H1 (cell line): ENCODE data around the gene SAMMSON. TPM values are rescaled to one million over a fixed set of nuclear protein-coding genes. Genes with fewer than 3 reads are reported as not detected.

Experiments
- CTCF ChIA-PET: fragments of 300-600 bp; sonication (Branson Sonifier 250); formaldehyde crosslinking; loops from one replicate; lab custom pipeline; 2021; ENCODE audit not compliant: partially characterized antibody; lab: Charles Lee
- POLR2A ChIA-PET: fragments of 300-600 bp; sonication (Branson Sonifier 250); formaldehyde crosslinking; loops from one replicate; lab custom pipeline; 2021; ENCODE audit warnings: inconsistent platforms; ENCODE audit not compliant: partially characterized antibody; lab: Charles Lee
- DNase-seq, 2 experiments: peaks; one replicate each; pipeline versions ENCODE4 v3.0.0 to v3.0.0-alpha.2; 2010 to 2022; ENCODE audit warnings: low spot score in 2 of 2, low read depth in 1 of 2, mixed read lengths in 1 of 2
- FAIRE-seq: peaks from 2 replicates; lab custom pipeline; 2011; peaks lifted over from hg19 to GRCh38; lab: Jason Lieb, UNC
- H2AFZ ChIP-seq: 2 replicates; pipeline ENCODE4 v1.8.1; 2012; ENCODE audit warnings: low read length, inconsistent platforms
- H2AK5ac ChIP-seq: 2 replicates; pipeline ENCODE4 v1.6.1; 2013; ENCODE audit warnings: low read depth, low read length
- H2BK120ac ChIP-seq: replicated peaks from 2 replicates; pipeline ENCODE3; 2013; ENCODE audit warnings: low read depth, low read length, inconsistent platforms
- H2BK12ac ChIP-seq: 2 replicates; pipeline ENCODE4 v1.6.1; 2013; ENCODE audit warnings: low read depth, low read length
- H2BK15ac ChIP-seq: 2 replicates; pipeline ENCODE4 v1.6.1; 2013; ENCODE audit warnings: low read length
- H2BK20ac ChIP-seq: 2 replicates; pipeline ENCODE4 v1.6.1; 2013; ENCODE audit warnings: low read length
- H2BK5ac ChIP-seq: 2 replicates; pipeline ENCODE4 v1.6.1; 2013; ENCODE audit warnings: low read depth, low read length
- H3K14ac ChIP-seq: 2 replicates; pipeline ENCODE4 v1.6.1; 2013; ENCODE audit warnings: inconsistent platforms; ENCODE audit not compliant: insufficient read length
- H3K18ac ChIP-seq: 2 replicates; pipeline ENCODE4 v1.6.1; 2013; ENCODE audit warnings: low read length; ENCODE audit errors: extremely low read depth
- H3K23ac ChIP-seq: 2 replicates; pipeline ENCODE4 v1.6.1; 2013; ENCODE audit warnings: inconsistent platforms; ENCODE audit not compliant: insufficient read length
- H3K23me2 ChIP-seq: 2 replicates; pipeline ENCODE4 v1.6.1; 2013; ENCODE audit warnings: low read depth, low read length
- H3K27ac ChIP-seq: 2 replicates; pipeline ENCODE4 v1.6.1; 2011; ENCODE audit warnings: low read depth, low read length, inconsistent platforms
- H3K27me3 ChIP-seq, 4 experiments: replicated peaks in 1 of 4; 1 replicate in 1 of 4; 2 replicates in 3 of 4; pipeline versions ENCODE4 v1.6.1 to v1.8.1; 2011 to 2013; ENCODE audit warnings: low read length in 3 of 4, mild to moderate bottlenecking in 3 of 4, inconsistent platforms in 2 of 4, mixed read lengths in 2 of 4, moderate library complexity in 1 of 4; ENCODE audit not compliant: control insufficient read depth in 3 of 4, insufficient read depth in 3 of 4; ENCODE audit errors: extremely low read depth in 1 of 4
- H3K36me3 ChIP-seq, 4 experiments: 2 replicates each; pipeline versions ENCODE4 v1.6.1 to v1.8.1; 2011 to 2013; ENCODE audit warnings: mild to moderate bottlenecking in 4 of 4, low read length in 3 of 4, moderate library complexity in 2 of 4, control low read depth in 1 of 4, inconsistent platforms in 1 of 4; ENCODE audit not compliant: insufficient read depth in 4 of 4, control insufficient read depth in 2 of 4
- H3K4ac ChIP-seq: replicated peaks from 2 replicates; pipeline ENCODE3; 2013; ENCODE audit warnings: low read length, low read depth, mixed read lengths, inconsistent platforms; ENCODE audit not compliant: insufficient read length
- H3K4me1 ChIP-seq, 4 experiments: replicated peaks in 1 of 4; 1 replicate in 1 of 4; 2 replicates in 3 of 4; pipeline versions ENCODE4 v1.6.1 to v1.8.1; 2011 to 2013; ENCODE audit warnings: low read length in 3 of 4, inconsistent platforms in 2 of 4, mixed read lengths in 1 of 4; ENCODE audit not compliant: insufficient read depth in 4 of 4, control insufficient read depth in 3 of 4
- H3K4me2 ChIP-seq, 2 experiments: 2 replicates each; pipeline versions ENCODE4 v1.6.1 to v1.8.1; 2011 to 2013; ENCODE audit warnings: low read depth in 2 of 2, low read length in 2 of 2, control low read depth in 1 of 2, inconsistent platforms in 1 of 2, mild to moderate bottlenecking in 1 of 2; ENCODE audit not compliant: insufficient read depth in 1 of 2
- H3K4me3 ChIP-seq, 4 experiments: fragments of 200-600, 300-600 bp in 1 of 4; sonication (generic), shearing (Covaris generic), sonication (Bioruptor Twin) in 1 of 4; 2 replicates each; pipeline versions ENCODE4 v1.5.1 to v1.8.1; 2011 to 2016; ENCODE audit warnings: low read length in 4 of 4, low read depth in 3 of 4, control low read depth in 2 of 4, inconsistent platforms in 2 of 4, mild to moderate bottlenecking in 2 of 4, mixed read lengths in 1 of 4, moderate library complexity in 1 of 4; ENCODE audit not compliant: insufficient read depth in 2 of 4; ENCODE audit errors: extremely low read depth in 1 of 4
- H3K56ac ChIP-seq: replicated peaks from 2 replicates; pipeline ENCODE3; 2013; ENCODE audit warnings: low read depth, mild to moderate bottlenecking, mixed read lengths, low read length, inconsistent platforms; ENCODE audit not compliant: insufficient read length
- H3K79me1 ChIP-seq: 2 replicates; pipeline ENCODE4 v1.6.1; 2013; ENCODE audit warnings: low read depth, low read length, control low read depth
- H3K79me2 ChIP-seq, 2 experiments: 2 replicates each; pipeline versions ENCODE4 v1.6.1 to v1.8.1; 2012 to 2013; ENCODE audit warnings: low read length in 2 of 2, mild to moderate bottlenecking in 2 of 2, inconsistent platforms in 1 of 2; ENCODE audit not compliant: insufficient read depth in 2 of 2, control insufficient read depth in 1 of 2
- H3K9ac ChIP-seq, 4 experiments: replicated peaks in 1 of 4; 1 replicate in 1 of 4; 2 replicates in 3 of 4; pipeline versions ENCODE4 v1.6.1 to v1.8.1; 2011 to 2013; ENCODE audit warnings: low read depth in 3 of 4, low read length in 3 of 4, control low read depth in 2 of 4, mild to moderate bottlenecking in 2 of 4, moderate library complexity in 2 of 4, inconsistent platforms in 1 of 4; ENCODE audit errors: extremely low read depth in 1 of 4
- H3K9me3 ChIP-seq, 2 experiments: 2 replicates each; pipeline versions ENCODE4 v1.6.1 to v1.8.1; 2012 to 2013; ENCODE audit warnings: mild to moderate bottlenecking in 2 of 2, moderate library complexity in 2 of 2, control low read depth in 1 of 2, inconsistent platforms in 1 of 2, low read depth in 1 of 2, low read length in 1 of 2, mixed read lengths in 1 of 2; ENCODE audit not compliant: insufficient read depth in 2 of 2
- H4K20me1 ChIP-seq, 2 experiments: replicated peaks in 1 of 2; 2 replicates each; pipeline versions ENCODE3 to v1.8.1; 2011 to 2013; ENCODE audit warnings: inconsistent platforms in 2 of 2, low read length in 2 of 2, mild to moderate bottlenecking in 1 of 2; ENCODE audit not compliant: insufficient read depth in 2 of 2, control insufficient read depth in 1 of 2
- H4K5ac ChIP-seq: 2 replicates; pipeline ENCODE4 v1.6.1; 2013; ENCODE audit warnings: low read length, low read depth, mixed read lengths, inconsistent platforms; ENCODE audit not compliant: insufficient read length
- H4K8ac ChIP-seq: 2 replicates; pipeline ENCODE4 v1.8.0; 2013; ENCODE audit warnings: mild to moderate bottlenecking, moderate library complexity, low read length, inconsistent platforms; ENCODE audit not compliant: insufficient read depth; ENCODE audit errors: extremely low read depth
- H4K91ac ChIP-seq: replicated peaks from 2 replicates; pipeline ENCODE3; 2013; ENCODE audit warnings: low read length, mixed read lengths, inconsistent platforms; ENCODE audit not compliant: insufficient read length
- CBX5 ChIP-seq: fragments of 300-800, 300-1000 bp; sonication (generic); IDR thresholded peaks from 2 replicates; pipeline ENCODE4 v1.7.1; 2016; ENCODE audit warnings: antibody characterized with exemption, low read length, low read depth
- CHD1 ChIP-seq: IDR thresholded peaks from 2 replicates; pipeline ENCODE4 v1.6.1; 2012; ENCODE audit warnings: low read depth, low read length, improper control_type of control experiment
- FOSL1 ChIP-seq: IDR thresholded peaks from 2 replicates; pipeline ENCODE4 v1.6.1; 2011; ENCODE audit warnings: mild to moderate bottlenecking, low read depth, low read length, moderate library complexity; ENCODE audit not compliant: insufficient read depth
- POLR2AphosphoS5 ChIP-seq: IDR thresholded peaks from 2 replicates; pipeline ENCODE4 v1.6.1; 2011; ENCODE audit warnings: low read depth, low read length
- RAD21 ChIP-seq, 2 experiments: IDR thresholded peaks in 1 of 2; conservative IDR thresholded peaks in 1 of 2; 2 replicates each; pipeline ENCODE4 v1.6.1; 2011; ENCODE audit warnings: low read depth in 2 of 2, low read length in 2 of 2, improper control_type of control experiment in 1 of 2, inconsistent platforms in 1 of 2, mild to moderate bottlenecking in 1 of 2, moderate library complexity in 1 of 2
- RNF2 ChIP-seq: fragments of 200-900, 300-1000 bp; sonication (generic); IDR thresholded peaks from 2 replicates; pipeline ENCODE4 v1.7.1; 2016; ENCODE audit warnings: borderline replicate concordance, low read depth, mild to moderate bottlenecking, antibody characterized with exemption, low read length; ENCODE audit not compliant: poor library complexity, severe bottlenecking; ENCODE audit errors: missing control alignments
- SIX5 ChIP-seq: IDR thresholded peaks from 2 replicates; pipeline ENCODE4 v1.6.1; 2011; ENCODE audit warnings: mild to moderate bottlenecking, low read depth, low read length
- SP1 ChIP-seq: IDR thresholded peaks from 2 replicates; pipeline ENCODE4 v1.6.1; 2011; ENCODE audit warnings: low read depth, low read length
- SUZ12 ChIP-seq: fragments of 200-600 bp; sonication (generic); IDR thresholded peaks from 2 replicates; pipeline ENCODE4 v1.6.1; 2012; ENCODE audit warnings: mild to moderate bottlenecking, inconsistent platforms, low read length, moderate library complexity, mixed read lengths
- TEAD4 ChIP-seq: IDR thresholded peaks from 2 replicates; pipeline ENCODE4 v1.6.1; 2012; ENCODE audit warnings: low read depth, low read length, inconsistent platforms, mixed read lengths
- WGBS, 2 experiments: shearing (Covaris generic) in 1 of 2; methylation state at CpG; one replicate each; pipeline versions ENCODE4 v1.1.6 to v1.1.7; 2013 to 2015; ENCODE audit warnings: low lambda C conversion rate in 2 of 2, mixed read lengths in 2 of 2, inconsistent platforms in 1 of 2, low coverage in 1 of 2, missing lambda C conversion rate in 1 of 2; ENCODE audit not compliant: insufficient replicate concordance in 2 of 2, insufficient coverage in 1 of 2, insufficient read length in 1 of 2; ENCODE audit errors: extremely low coverage in 1 of 2, missing lambda C conversion rate in 1 of 2; 5-methylcytosine and 5-hydroxymethylcytosine counted together
- polyA plus RNA-seq, 7 experiments: library from polyadenylated mRNA; depleted of rRNA in 3 of 7; stranded (reverse) in 5 of 7; unstranded in 2 of 7; fragments of >200 nt in 5 of 7; fragments of 200-250 nt in 2 of 7; gene quantifications; 1 replicate in 5 of 7; 2 replicates in 1 of 7; 4 replicates in 1 of 7; pipeline versions ENCODE4 v1.2.1 to v1.2.3, GENCODE V29; 2011 to 2013; ENCODE audit warnings: missing spikeins in 2 of 7, mixed read lengths in 2 of 7
- total RNA-seq: library from RNA; stranded (reverse); fragmentation: NEBNext Ultra II Directional; extraction: Animal tissue kit (Norgen Biotek cat#: 25700); gene quantifications from 2 replicates; pipeline ENCODE4 v1.2.1, GENCODE V29; 2021

Gene SAMMSON
- total and polyA plus RNA-seq, 2 of the 8 experiments (the other 6 are each of a cell fraction or from before 2014, with no cell fraction given) = not detected

DNA sequence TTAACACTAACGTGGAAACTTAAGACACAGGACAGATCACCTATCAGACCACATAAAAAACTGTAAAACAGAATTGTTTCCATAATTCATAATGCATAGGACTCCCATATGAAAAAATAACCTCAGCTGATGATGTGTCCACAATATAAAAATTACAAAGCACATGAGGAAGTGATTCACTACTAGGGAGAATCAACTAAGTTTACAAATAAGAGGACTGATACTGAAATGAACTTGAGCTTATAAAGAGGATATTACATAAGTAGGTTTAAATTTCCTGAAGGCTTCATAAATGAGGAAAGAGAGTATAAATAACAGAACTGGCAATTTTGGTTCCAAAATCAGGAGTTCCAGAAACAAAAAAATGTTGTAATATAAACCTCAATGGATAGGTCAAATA is 111.9 kb downstream of the SAMMSON start:
- no peak overlapping the region for H4K8ac ChIP-seq
- H3K4me3 ChIP-seq = no peak overlapping the region
- no peak overlapping the region for H3K27ac ChIP-seq
- no peak overlapping the region for H3K18ac ChIP-seq
- H2BK5ac ChIP-seq = no peak overlapping the region
- no peaks in the 10 kb centered on the region for H3K9me3 ChIP-seq
- POLR2A ChIA-PET = no interaction called here
- H2BK120ac ChIP-seq = no peak overlapping the region
- H3K4me2 ChIP-seq = no peak overlapping the region
- H2BK12ac ChIP-seq = no peak overlapping the region
- no peaks in the 10 kb centered on the region for H3K36me3 ChIP-seq
- H2BK20ac ChIP-seq = no peak overlapping the region
- no peaks in the 10 kb centered on the region for H3K27me3 ChIP-seq
- no peak overlapping the region for H3K23ac ChIP-seq
- no peak overlapping the region for H2AFZ ChIP-seq
- H3K23me2 ChIP-seq = no peaks in the 10 kb centered on the region
- 96% methylated on average over 1 of the region's 1 CpG; no CpG with 5 or more reads in 1 of the 2 experiments for WGBS, 2 experiments
- CTCF ChIA-PET = interaction anchor here (0.9 to 13.2 kb wide), 4 partner anchors 10 to 959 kb away, joined by 3 to 205 read pairs (median 4); no protein-coding TSS in a partner anchor
- H4K91ac ChIP-seq = no peak overlapping the region
- H3K4me1 ChIP-seq = no peaks in the 10 kb centered on the region
- DNase-seq (no peak), FAIRE-seq (no peak)
- H3K56ac ChIP-seq = no peak overlapping the region
- no peak overlapping the region for H3K4ac ChIP-seq
- no peak overlapping the region for H3K14ac ChIP-seq
- no peak overlapping the region for H2AK5ac ChIP-seq
- TF ChIP-seq SIX5 (no peak), POLR2AphosphoS5 (no peak), SUZ12 (no peak), CHD1 (no peak), RNF2 (no peak), TEAD4 (no peak), RAD21 (IDR thresholded peaks at IDR 0.05 in 1 of 2, conservative IDR thresholded peaks at IDR 0.05 in 1 of 2; ENCODE audit: low read depth in 2 of 2, low read length in 2 of 2) (no peak), CBX5 (no peak), SP1 (no peak), FOSL1 (no peak)
- H3K79me2 ChIP-seq = no peaks in the 10 kb centered on the region
- H4K5ac ChIP-seq = no peak overlapping the region
- H3K79me1 ChIP-seq = no peaks in the 10 kb centered on the region
- no peak overlapping the region for H3K9ac ChIP-seq
- no peak overlapping the region for H2BK15ac ChIP-seq
- H4K20me1 ChIP-seq = no peaks in the 10 kb centered on the region
